Neuronal stem cell (in vitro differentiated cells): ENCODE results near the gene YBEY.

ENCODE experiments used
- DNase-seq: peaks from one replicate; pipeline ENCODE4 v3.0.0-alpha.2; 2013; ENCODE audit warnings: low spot score
- H2AFZ ChIP-seq: one replicate; pipeline ENCODE4 v1.6.1; 2013; ENCODE audit warnings: mild to moderate bottlenecking, low read length, inconsistent platforms
- H2AK5ac ChIP-seq: 2 replicates; pipeline ENCODE4 v1.6.1; 2013; ENCODE audit warnings: low read depth, mild to moderate bottlenecking, inconsistent platforms, low read length, moderate library complexity, mixed read lengths
- H2BK120ac ChIP-seq: 2 replicates; pipeline ENCODE4 v1.6.1; 2013; ENCODE audit warnings: low read depth, mild to moderate bottlenecking, inconsistent platforms, low read length, moderate library complexity, mixed read lengths
- H2BK12ac ChIP-seq: one replicate; pipeline ENCODE4 v1.6.1; 2013; ENCODE audit warnings: low read length, inconsistent platforms
- H2BK15ac ChIP-seq: 2 replicates; pipeline ENCODE4 v1.6.1; 2013; ENCODE audit warnings: mild to moderate bottlenecking, low read length, inconsistent platforms, mixed read lengths
- H2BK5ac ChIP-seq: one replicate; pipeline ENCODE4 v1.6.1; 2013; ENCODE audit warnings: inconsistent platforms, mild to moderate bottlenecking, low read length, moderate library complexity
- H3K14ac ChIP-seq: one replicate; pipeline ENCODE4 v1.6.1; 2013; ENCODE audit warnings: low read length, inconsistent platforms
- H3K18ac ChIP-seq: 2 replicates; pipeline ENCODE4 v1.6.1; 2013; ENCODE audit warnings: low read length, inconsistent platforms
- H3K23ac ChIP-seq: 2 replicates; pipeline ENCODE4 v1.6.1; 2013; ENCODE audit warnings: low read depth, mild to moderate bottlenecking, mixed read lengths, low read length, inconsistent platforms; ENCODE audit not compliant: poor library complexity
- H3K27ac ChIP-seq: replicated peaks from 3 replicates; pipeline ENCODE4 v1.5.1; 2013; ENCODE audit warnings: low read length, inconsistent platforms
- H3K27me3 ChIP-seq, 3 experiments: 2 replicates each; pipeline ENCODE4 v1.6.1; 2013; ENCODE audit warnings: low read length in 3 of 3, mild to moderate bottlenecking in 2 of 3, inconsistent platforms in 1 of 3, low read depth in 1 of 3, mixed read lengths in 1 of 3, moderate library complexity in 1 of 3; ENCODE audit not compliant: control insufficient read depth in 3 of 3, insufficient read depth in 3 of 3
- H3K36me3 ChIP-seq, 2 donors: replicated peaks in 1 of 2; 2 replicates each; pipeline ENCODE4 v1.6.1; 2013; ENCODE audit warnings: low read length in 2 of 2; ENCODE audit not compliant: control insufficient read depth in 2 of 2, insufficient read depth in 2 of 2
- H3K4ac ChIP-seq: 2 replicates; pipeline ENCODE4 v1.6.1; 2013; ENCODE audit warnings: inconsistent platforms, mild to moderate bottlenecking, low read length, moderate library complexity
- H3K4me1 ChIP-seq, 2 donors: 1 replicate in 1 of 2; 2 replicates in 1 of 2; pipeline ENCODE4 v1.6.1; 2013; ENCODE audit warnings: low read length in 2 of 2, low read depth in 1 of 2; ENCODE audit not compliant: control insufficient read depth in 2 of 2, insufficient read depth in 1 of 2
- H3K4me2 ChIP-seq: one replicate; pipeline ENCODE4 v1.6.1; 2013; ENCODE audit warnings: mild to moderate bottlenecking, low read length, inconsistent platforms; ENCODE audit not compliant: insufficient read depth, poor library complexity, severe bottlenecking
- H3K4me3 ChIP-seq, 2 donors: 2 replicates each; pipeline ENCODE4 v1.5.1; 2013; ENCODE audit warnings: low read length in 2 of 2, mild to moderate bottlenecking in 2 of 2, inconsistent platforms in 1 of 2, moderate library complexity in 1 of 2
- H3K79me1 ChIP-seq: one replicate; pipeline ENCODE4 v1.6.1; 2013; ENCODE audit warnings: low read depth, mild to moderate bottlenecking, inconsistent platforms, low read length, moderate library complexity
- H3K9ac ChIP-seq: one replicate; pipeline ENCODE4 v1.6.1; 2013; ENCODE audit warnings: mild to moderate bottlenecking, low read depth, low read length, inconsistent platforms; ENCODE audit not compliant: poor library complexity
- H3K9me3 ChIP-seq, 2 donors: replicated peaks in 1 of 2; 2 replicates each; pipeline versions ENCODE3 to v1.6.1; 2013; ENCODE audit warnings: low read length in 2 of 2, mild to moderate bottlenecking in 2 of 2, inconsistent platforms in 1 of 2, low read depth in 1 of 2, mixed read lengths in 1 of 2, moderate library complexity in 1 of 2; ENCODE audit not compliant: control insufficient read depth in 2 of 2, insufficient read depth in 1 of 2
- H4K8ac ChIP-seq: one replicate; pipeline ENCODE4 v1.6.1; 2013; ENCODE audit warnings: low read depth, mild to moderate bottlenecking, inconsistent platforms, low read length, moderate library complexity
- H4K91ac ChIP-seq: one replicate; pipeline ENCODE4 v1.6.1; 2013; ENCODE audit warnings: low read length, low read depth, mild to moderate bottlenecking, inconsistent platforms; ENCODE audit not compliant: poor library complexity
- WGBS, 2 donors: extraction: QIAGEN DNeasy Blood & Tissue Kit; methylation state at CpG; one replicate each; pipeline ENCODE4 v1.1.7; 2013; ENCODE audit warnings: missing lambda C conversion rate in 2 of 2, mixed read lengths in 1 of 2; ENCODE audit not compliant: insufficient read length in 2 of 2, insufficient replicate concordance in 1 of 2; ENCODE audit errors: extremely low coverage in 2 of 2; 5-methylcytosine and 5-hydroxymethylcytosine counted together

Gene YBEY

GRCh38 chr21:46345861-46346260 is 59.7 kb downstream of the YBEY start:
- no peak overlapping the region for H2AK5ac ChIP-seq
- H2BK15ac ChIP-seq, result no peak overlapping the region
- no peak overlapping the region for H3K27ac ChIP-seq
- H3K4me3 ChIP-seq, result peak overlapping the region in 1 of 2 donors; percentile 52
- no peak for DNase-seq
- no peak overlapping the region for H4K91ac ChIP-seq
- no peaks in the 10 kb centered on the region for H3K4me1 ChIP-seq
- H3K79me1 ChIP-seq, result peaks cover 15% of the 10 kb centered on the region
- no peak overlapping the region for H3K18ac ChIP-seq
- no peak overlapping the region for H3K9ac ChIP-seq
- peak overlapping the region; percentile 4 for H4K8ac ChIP-seq
- H2BK5ac ChIP-seq, result no peak overlapping the region
- peaks cover 0 to 5% of the 10 kb centered on the region in 2 donors for H3K9me3 ChIP-seq
- no peak overlapping the region for H2BK12ac ChIP-seq
- no peak overlapping the region for H2AFZ ChIP-seq
- H3K14ac ChIP-seq, result no peak overlapping the region
- H3K4me2 ChIP-seq, result no peak overlapping the region
- no peak overlapping the region for H3K4ac ChIP-seq
- no peaks in the 10 kb centered on the region for H3K27me3 ChIP-seq
- WGBS, 2 donors, result no CpG with 5 or more reads among the region's 14 CpGs
- no peak overlapping the region for H3K23ac ChIP-seq
- H2BK120ac ChIP-seq, result no peak overlapping the region
- H3K36me3 ChIP-seq, result peaks cover 44 to 76% of the 10 kb centered on the region in 2 donors

GRCh38 chr21:46346296-46347202 is 60.4 kb downstream of the YBEY start:
- no peak for DNase-seq
- Histone ChIP-seq H3K4me3 (no peak overlapping the region), H3K27me3 (no peaks in the 10 kb centered on the region), H4K91ac (no peak overlapping the region), H3K4me1 (no peaks in the 10 kb centered on the region), H2BK12ac (no peak overlapping the region), H3K23ac (peak overlapping the region; percentile 68), H3K79me1 (peaks cover 15% of the 10 kb centered on the region), H3K4me2 (no peak overlapping the region), H2AFZ (no peak overlapping the region), H2AK5ac (no peak overlapping the region), H3K4ac (no peak overlapping the region), H3K18ac (no peak overlapping the region), H3K36me3 (peaks cover 48 to 76% of the 10 kb centered on the region in 2 donors), H3K9me3 (peaks cover 0 to 2% of the 10 kb centered on the region in 2 donors), H4K8ac (no peak overlapping the region), H2BK5ac (peak overlapping the region; percentile 35), H2BK120ac (no peak overlapping the region), H3K27ac (no peak overlapping the region), H2BK15ac (no peak overlapping the region), H3K14ac (no peak overlapping the region), H3K9ac (no peak overlapping the region)
- no CpG with 5 or more reads among the region's 34 CpGs for WGBS, 2 donors

- Histone ChIP-seq H2BK120ac (no peak overlapping the region), H3K14ac (no peak overlapping the region), H4K8ac (no peak overlapping the region), H3K9ac (no peak overlapping the region), H3K23ac (no peak overlapping the region), H3K27ac (no peak overlapping the region), H2BK15ac (no peak overlapping the region), H2BK12ac (no peak overlapping the region), H3K4me2 (no peak overlapping the region), H2AK5ac (no peak overlapping the region), H3K4me3 (no peak overlapping the region), H3K27me3 (no peaks in the 10 kb centered on the region), H2AFZ (no peak overlapping the region), H3K79me1 (peaks cover 12% of the 10 kb centered on the region), H3K4me1 (no peaks in the 10 kb centered on the region), H4K91ac (no peak overlapping the region), H2BK5ac (no peak overlapping the region), H3K18ac (no peak overlapping the region), H3K36me3 (peaks cover 53 to 78% of the 10 kb centered on the region in 2 donors), H3K4ac (no peak overlapping the region), H3K9me3 (no peaks in the 10 kb centered on the region)
- no peak for DNase-seq
- no CpG with 5 or more reads among the region's 10 CpGs for WGBS, 2 donors
Observed at GRCh38 chr21:46347203-46347550, 61.0 kb downstream of the YBEY start.
